Retinal pigment epithelial cell (primary cell): ENCODE measurements around the gene FCN2.

Source experiments
- DNase-seq: peaks from one replicate; pipeline ENCODE4 v3.0.0-alpha.2; 2010; ENCODE audit warnings: low read depth
- H3K4me3 ChIP-seq: 2 replicates; pipeline ENCODE4 v1.5.1; 2011; ENCODE audit warnings: mild to moderate bottlenecking, low read length, control low read depth, moderate library complexity
- TF ChIP-seq, protein P1 (sequence below): conservative IDR thresholded peaks from 2 replicates; pipeline ENCODE4 v1.5.1; 2011; ENCODE audit warnings: low read depth, low read length, control low read depth, inconsistent platforms

Gene FCN2

DNA sequence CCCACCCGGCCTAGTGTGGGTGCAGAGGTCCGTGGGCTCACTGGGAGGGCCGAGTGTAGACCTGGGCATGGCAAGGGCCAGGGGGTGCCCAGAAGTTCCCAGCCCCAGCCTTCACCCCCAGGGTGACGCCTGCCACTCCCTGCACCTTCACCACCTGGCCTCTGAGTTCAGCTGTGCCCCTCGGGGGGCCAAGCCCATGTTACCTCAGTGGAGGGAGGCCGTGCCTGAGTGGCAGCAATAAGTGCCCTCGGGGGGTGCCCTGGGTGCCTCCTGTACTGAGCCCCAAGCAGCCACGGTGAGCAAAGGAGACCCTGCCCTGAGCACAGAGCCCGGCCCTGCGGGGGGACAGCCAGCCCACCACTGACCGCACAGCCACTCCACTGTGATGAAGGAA, 10.3 kb upstream of the FCN2 start:
- H3K4me3 ChIP-seq: no peak overlapping the region
- DNase-seq: no peak
- TF ChIP-seq, protein P1, sequence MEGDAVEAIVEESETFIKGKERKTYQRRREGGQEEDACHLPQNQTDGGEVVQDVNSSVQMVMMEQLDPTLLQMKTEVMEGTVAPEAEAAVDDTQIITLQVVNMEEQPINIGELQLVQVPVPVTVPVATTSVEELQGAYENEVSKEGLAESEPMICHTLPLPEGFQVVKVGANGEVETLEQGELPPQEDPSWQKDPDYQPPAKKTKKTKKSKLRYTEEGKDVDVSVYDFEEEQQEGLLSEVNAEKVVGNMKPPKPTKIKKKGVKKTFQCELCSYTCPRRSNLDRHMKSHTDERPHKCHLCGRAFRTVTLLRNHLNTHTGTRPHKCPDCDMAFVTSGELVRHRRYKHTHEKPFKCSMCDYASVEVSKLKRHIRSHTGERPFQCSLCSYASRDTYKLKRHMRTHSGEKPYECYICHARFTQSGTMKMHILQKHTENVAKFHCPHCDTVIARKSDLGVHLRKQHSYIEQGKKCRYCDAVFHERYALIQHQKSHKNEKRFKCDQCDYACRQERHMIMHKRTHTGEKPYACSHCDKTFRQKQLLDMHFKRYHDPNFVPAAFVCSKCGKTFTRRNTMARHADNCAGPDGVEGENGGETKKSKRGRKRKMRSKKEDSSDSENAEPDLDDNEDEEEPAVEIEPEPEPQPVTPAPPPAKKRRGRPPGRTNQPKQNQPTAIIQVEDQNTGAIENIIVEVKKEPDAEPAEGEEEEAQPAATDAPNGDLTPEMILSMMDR: no peak

DNA sequence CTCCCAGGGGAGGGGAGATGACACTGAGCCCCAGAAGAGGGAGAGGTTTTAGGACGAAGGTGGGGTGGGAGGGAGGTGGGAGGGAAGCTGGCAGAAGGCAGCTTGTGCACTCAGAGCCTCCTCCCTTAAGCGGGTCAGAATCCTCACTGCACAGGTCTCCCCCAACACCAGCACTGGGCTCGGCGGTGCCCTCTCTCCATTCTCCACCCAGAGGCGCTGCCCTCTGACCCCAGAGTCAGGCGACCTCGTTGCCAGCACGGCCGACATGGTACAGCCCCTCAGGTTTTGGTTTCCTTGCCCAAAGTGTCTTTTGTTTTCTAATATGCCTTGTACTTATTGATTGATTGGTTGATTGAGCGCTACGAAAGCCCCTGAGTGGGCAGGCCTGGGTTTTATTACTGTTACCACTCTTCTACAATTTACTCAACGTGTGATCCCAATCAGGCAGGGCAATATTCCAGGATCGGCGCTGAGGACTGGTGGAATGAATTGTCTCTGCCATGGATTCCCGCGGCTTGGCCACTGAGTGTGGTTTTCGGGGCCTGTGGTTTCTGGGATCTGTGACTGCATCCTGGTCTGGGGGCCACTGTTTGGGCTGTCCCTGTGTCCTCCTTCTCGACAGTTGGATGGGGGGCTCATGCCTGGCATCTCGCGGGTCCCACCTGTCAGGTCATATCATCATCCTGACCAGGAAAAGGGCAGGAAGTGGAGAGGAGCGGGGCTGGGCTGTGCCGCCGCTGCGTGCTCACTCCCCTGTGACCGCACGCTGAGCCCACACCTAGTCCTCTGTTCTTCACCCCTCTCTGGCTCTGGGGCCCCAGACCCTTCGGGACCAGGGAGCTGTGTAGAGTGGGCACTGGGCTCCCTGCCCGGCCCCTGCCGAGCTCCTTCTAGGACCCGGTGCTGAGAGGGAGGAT, 9.6 kb upstream of the FCN2 start:
- TF ChIP-seq, protein P1: no peak
- no peak for DNase-seq
- H3K4me3 ChIP-seq: no peak overlapping the region

DNA sequence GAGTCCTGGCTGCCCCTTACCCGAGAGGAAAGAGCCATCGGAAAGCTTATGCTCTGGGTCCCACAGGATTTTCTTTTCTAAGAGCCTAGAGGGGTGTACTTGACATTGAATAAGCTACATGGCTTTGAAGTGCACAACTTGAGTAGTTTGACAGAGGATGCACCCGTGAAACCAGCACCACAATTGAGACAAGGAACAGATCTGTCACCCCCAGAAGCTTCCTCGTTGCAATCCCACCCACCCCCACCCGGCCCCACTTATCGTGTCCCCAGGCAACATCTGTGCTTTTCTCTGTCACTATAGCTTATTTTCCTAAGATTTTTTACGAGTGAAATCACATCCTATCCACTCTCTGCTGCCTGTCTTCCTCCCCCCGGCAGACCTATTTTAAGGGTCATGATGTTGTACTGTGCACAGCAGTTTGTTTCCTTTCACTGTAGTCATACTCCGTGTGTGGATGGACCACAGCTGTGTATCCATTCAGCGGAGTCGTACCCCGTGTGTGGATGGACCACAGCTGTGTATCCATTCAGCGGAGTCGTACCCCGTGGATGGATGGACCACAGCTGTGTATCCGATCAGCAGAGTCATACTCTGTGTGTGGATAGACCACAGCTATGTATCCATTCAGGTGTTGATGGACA, 8.8 kb upstream of the FCN2 start:
- DNase-seq: no peak
- no peak overlapping the region for H3K4me3 ChIP-seq
- TF ChIP-seq, protein P1: no peak

DNA sequence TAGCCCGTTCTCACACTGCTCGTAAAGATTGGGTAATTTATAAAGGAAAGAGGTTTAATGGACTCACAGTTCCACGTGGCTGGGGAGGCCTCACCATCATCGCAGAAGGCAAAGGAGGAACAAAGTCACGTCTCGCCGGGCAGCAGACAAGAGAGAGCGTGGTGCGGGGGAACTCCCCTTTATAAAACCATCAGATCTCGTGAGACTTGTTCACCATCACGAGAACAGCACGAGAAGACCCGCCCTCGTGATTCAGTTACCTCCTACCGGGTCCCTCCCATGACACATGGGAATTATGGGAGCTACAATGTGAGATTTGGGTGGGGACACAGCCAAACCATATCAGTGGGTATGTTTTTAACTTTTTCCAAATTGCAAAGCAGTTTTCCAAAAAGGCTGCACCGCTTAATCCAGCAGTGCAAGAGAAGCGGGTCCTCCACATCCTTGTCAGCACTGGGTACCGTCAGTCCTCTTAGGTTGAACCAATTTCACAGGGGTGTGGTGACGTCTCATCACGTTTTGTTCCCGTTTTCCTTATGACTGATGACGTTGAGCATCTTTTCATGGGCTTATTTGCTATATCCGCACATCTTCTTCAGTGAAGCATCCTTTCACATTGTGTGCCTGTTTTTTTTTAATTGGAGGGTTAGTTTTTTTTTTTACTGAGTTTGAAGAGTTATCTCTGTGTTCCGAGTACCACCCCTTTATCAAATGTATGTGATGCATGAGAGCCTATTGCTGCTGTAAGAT, 8.0 kb upstream of the FCN2 start:
- TF ChIP-seq, protein P1: no peak
- DNase-seq: no peak
- H3K4me3 ChIP-seq: no peak overlapping the region

DNA sequence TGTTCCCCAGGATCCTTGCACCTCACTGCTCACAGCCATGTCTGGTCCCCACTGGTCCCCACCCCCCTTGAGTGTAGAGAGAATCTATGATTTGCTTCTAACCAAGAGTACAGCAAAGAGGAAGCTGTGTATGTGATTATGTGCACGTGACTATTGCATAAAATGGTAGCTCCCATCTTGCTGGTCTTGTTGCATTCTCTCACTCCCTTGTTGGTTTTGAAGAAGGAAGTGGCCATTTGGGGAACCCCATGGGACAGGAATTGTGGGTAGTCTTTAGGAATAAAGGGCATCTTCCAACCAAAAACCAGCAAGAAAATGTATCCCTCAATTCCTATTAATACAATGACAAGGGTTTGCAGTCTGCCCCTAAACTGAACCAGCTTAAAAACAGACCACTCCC, 5.2 kb upstream of the FCN2 start:
- no peak overlapping the region for H3K4me3 ChIP-seq
- TF ChIP-seq, protein P1: no peak
- no peak for DNase-seq

DNA sequence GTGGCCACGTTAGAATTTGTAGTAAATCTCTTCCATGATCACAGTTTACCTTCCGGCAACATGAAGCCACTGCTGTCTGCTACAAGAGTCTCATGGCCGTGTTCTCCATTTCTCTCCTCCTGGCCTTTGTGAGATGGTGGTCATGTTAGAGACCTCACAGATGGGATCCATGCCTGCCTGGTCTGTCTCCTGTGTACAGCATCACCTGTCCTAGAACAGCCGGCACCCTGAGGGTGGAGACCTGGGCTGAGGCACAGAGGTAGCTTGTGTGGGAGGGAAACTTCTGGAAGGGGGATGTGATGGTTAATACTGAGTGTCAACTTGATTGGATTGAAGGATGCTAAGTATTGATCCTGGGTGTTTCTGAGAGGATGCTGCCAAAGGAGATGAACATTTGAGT, 3.1 kb upstream of the FCN2 start:
- no peak for DNase-seq
- TF ChIP-seq, protein P1: no peak
- H3K4me3 ChIP-seq: no peak overlapping the region
